Stomach (tissue), 4 donors: ENCODE data around the gene JOSD1.

Source experiments
- CTCF ChIP-seq, 7 experiments: fragments of 450-650 bp in 4 of 7; fragments of 200-600 bp in 3 of 7; sonication (generic) in 3 of 7; IDR thresholded peaks; one replicate each; pipeline ENCODE4 v1.5.1; 2016 to 2019; ENCODE audit warnings: antibody characterized with exemption in 7 of 7, control low read depth in 2 of 7, mild to moderate bottlenecking in 1 of 7
- EP300 ChIP-seq: sonication (generic); formaldehyde crosslinking; IDR thresholded peaks from one replicate; pipeline ENCODE4 v1.6.1; 2017; ENCODE audit warnings: antibody characterized with exemption
- POLR2AphosphoS5 ChIP-seq, 3 donors: sonication (generic); formaldehyde crosslinking; IDR thresholded peaks; one replicate each; pipeline ENCODE4 v1.6.1; 2016; ENCODE audit warnings: antibody characterized with exemption in 3 of 3

- TF ChIP-seq CTCF (IDR thresholded peaks at IDR 0.05) (no peak), POLR2AphosphoS5 (IDR thresholded peaks at IDR 0.05) (no peak), EP300 (no peak)
These were observed 19.6 kb upstream of the JOSD1 start for GRCh38 chr22:38720350-38720749.
